Endodermal cell (in vitro differentiated cells): ENCODE measurements around the gene RAB7B. TPM values are rescaled to one million over a fixed set of nuclear protein-coding genes. Genes with fewer than 3 reads are reported as not detected.

Experiments
- DNase-seq: peaks from one replicate; pipeline ENCODE4 v3.0.0-alpha.2; 2017
- H3K27ac ChIP-seq: 2 replicates; pipeline ENCODE4 v1.5.1; 2013; ENCODE audit warnings: mild to moderate bottlenecking, low read depth, low read length, moderate library complexity
- H3K27me3 ChIP-seq: 2 replicates; pipeline ENCODE4 v1.6.1; 2013; ENCODE audit warnings: mild to moderate bottlenecking, low read length, moderate library complexity; ENCODE audit not compliant: insufficient read depth, control insufficient read depth, poor library complexity, severe bottlenecking
- H3K36me3 ChIP-seq: 2 replicates; pipeline ENCODE4 v1.7.0; 2013; ENCODE audit warnings: mild to moderate bottlenecking, low read length, moderate library complexity; ENCODE audit not compliant: control insufficient read depth, insufficient read depth
- H3K4me1 ChIP-seq: one replicate; pipeline ENCODE4 v1.7.0; 2013; ENCODE audit warnings: low read length; ENCODE audit not compliant: control insufficient read depth, insufficient read depth
- H3K4me3 ChIP-seq: 2 replicates; pipeline ENCODE4 v1.5.1; 2013; ENCODE audit warnings: mild to moderate bottlenecking, low read length, moderate library complexity
- H3K9ac ChIP-seq: 2 replicates; pipeline ENCODE4 v1.6.1; 2013; ENCODE audit warnings: mild to moderate bottlenecking, low read length, moderate library complexity; ENCODE audit not compliant: poor library complexity, severe bottlenecking; ENCODE audit errors: extremely low read depth
- H3K9me3 ChIP-seq: 2 replicates; pipeline ENCODE4 v1.6.1; 2013; ENCODE audit warnings: mild to moderate bottlenecking, low read length, moderate library complexity; ENCODE audit not compliant: control insufficient read depth
- H3K27ac Mint-ChIP-seq: 2 replicates; pipeline ENCODE4 v1.8.0; 2020; ENCODE audit warnings: mixed read lengths
- H3K27me3 Mint-ChIP-seq: 2 replicates; pipeline ENCODE4 v1.8.0; 2021; ENCODE audit warnings: mild to moderate bottlenecking, mixed read lengths; ENCODE audit not compliant: insufficient read depth
- H3K36me3 Mint-ChIP-seq: 2 replicates; pipeline ENCODE4 v1.8.0; 2020; ENCODE audit warnings: low read depth, mixed read lengths
- H3K4me1 Mint-ChIP-seq: 2 replicates; pipeline ENCODE4 v1.8.0; 2020; ENCODE audit warnings: mixed read lengths
- H3K4me3 Mint-ChIP-seq: 2 replicates; pipeline ENCODE4 v1.8.0; 2020; ENCODE audit warnings: mild to moderate bottlenecking, moderate library complexity, mixed read lengths
- H3K9me3 Mint-ChIP-seq: 2 replicates; pipeline ENCODE4 v1.8.0; 2020; ENCODE audit warnings: mild to moderate bottlenecking, mixed read lengths
- WGBS, 2 experiments: methylation state at CpG; one replicate each; pipeline versions ENCODE4 v1.1.5 to v1.1.7; 2013; ENCODE audit warnings: missing lambda C conversion rate in 2 of 2, mixed read lengths in 1 of 2; ENCODE audit not compliant: insufficient coverage in 1 of 2, insufficient read length in 1 of 2; 5-methylcytosine and 5-hydroxymethylcytosine counted together
- total RNA-seq, 2 donors: library from RNA; stranded (reverse); fragmentation: NEBNext Ultra II Directional in 1 of 2; extraction: Animal tissue kit (Norgen Biotek cat#: 25700) in 1 of 2; gene quantifications; 2 replicates in 1 of 2; 3 replicates in 1 of 2; pipeline ENCODE4 v1.2.1, GENCODE V29; 2021
- TF ChIP-seq, protein P1 (sequence below): fragments of 200-600 bp; sonication (generic); conservative IDR thresholded peaks from 2 replicates; pipeline ENCODE4 v1.5.0; 2021; ENCODE audit warnings: antibody characterized with exemption, mild to moderate bottlenecking

Gene RAB7B
- total RNA-seq, 2 donors from 2014 or later = not detected

DNA sequence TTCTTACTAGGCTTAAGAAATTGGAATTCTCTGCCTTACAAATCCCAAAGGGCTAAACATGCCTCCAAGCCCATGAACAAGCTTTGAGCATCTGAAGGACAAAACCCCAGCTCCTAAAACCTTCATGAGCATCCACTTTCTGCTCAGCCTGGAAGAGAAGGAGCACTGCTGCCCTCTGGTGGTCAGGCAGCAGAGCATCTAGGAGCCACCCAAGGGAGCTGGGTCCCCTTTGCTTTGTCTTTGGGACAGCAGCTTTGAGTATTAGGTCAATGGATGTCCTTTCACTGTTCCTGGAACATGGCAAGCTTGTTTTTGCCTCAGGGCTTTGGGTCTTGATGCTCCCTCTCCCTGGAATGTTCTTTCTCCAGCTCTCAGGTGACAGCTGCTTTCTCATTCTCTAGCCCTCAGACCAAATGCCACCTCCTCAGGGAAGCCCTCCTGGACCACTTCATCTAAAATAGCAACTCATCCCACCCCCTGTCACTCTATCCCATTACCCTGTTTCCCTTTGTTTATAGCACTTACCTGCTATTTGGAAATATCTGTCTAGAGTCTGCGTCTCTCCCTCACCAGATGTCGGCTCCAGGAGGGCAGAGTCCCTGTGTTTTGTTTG is 25.7 kb downstream of the RAB7B start:
- H3K27me3 ChIP-seq = no peaks in the 10 kb centered on the region
- DNase-seq = peak; percentile 92
- Mint-ChIP-seq H3K4me1 (peaks cover 8% of the 10 kb centered on the region), H3K4me3 (no peak overlapping the region), H3K9me3 (peaks cover 6% of the 10 kb centered on the region), H3K27ac (peak overlapping the region; percentile 30), H3K27me3 (peaks cover 1% of the 10 kb centered on the region), H3K36me3 (no peaks in the 10 kb centered on the region)
- no peak overlapping the region for H3K9ac ChIP-seq
- no peak overlapping the region for H3K27ac ChIP-seq
- no peak overlapping the region for H3K4me3 ChIP-seq
- H3K9me3 ChIP-seq = no peaks in the 10 kb centered on the region
- peaks cover 8% of the 10 kb centered on the region for H3K4me1 ChIP-seq
- no peaks in the 10 kb centered on the region for H3K36me3 ChIP-seq
- TF ChIP-seq, protein P1, sequence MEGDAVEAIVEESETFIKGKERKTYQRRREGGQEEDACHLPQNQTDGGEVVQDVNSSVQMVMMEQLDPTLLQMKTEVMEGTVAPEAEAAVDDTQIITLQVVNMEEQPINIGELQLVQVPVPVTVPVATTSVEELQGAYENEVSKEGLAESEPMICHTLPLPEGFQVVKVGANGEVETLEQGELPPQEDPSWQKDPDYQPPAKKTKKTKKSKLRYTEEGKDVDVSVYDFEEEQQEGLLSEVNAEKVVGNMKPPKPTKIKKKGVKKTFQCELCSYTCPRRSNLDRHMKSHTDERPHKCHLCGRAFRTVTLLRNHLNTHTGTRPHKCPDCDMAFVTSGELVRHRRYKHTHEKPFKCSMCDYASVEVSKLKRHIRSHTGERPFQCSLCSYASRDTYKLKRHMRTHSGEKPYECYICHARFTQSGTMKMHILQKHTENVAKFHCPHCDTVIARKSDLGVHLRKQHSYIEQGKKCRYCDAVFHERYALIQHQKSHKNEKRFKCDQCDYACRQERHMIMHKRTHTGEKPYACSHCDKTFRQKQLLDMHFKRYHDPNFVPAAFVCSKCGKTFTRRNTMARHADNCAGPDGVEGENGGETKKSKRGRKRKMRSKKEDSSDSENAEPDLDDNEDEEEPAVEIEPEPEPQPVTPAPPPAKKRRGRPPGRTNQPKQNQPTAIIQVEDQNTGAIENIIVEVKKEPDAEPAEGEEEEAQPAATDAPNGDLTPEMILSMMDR = peak; percentile 99
- WGBS, 2 experiments = 94 to 97% methylated on average over 2 of the region's 2 CpGs

DNA sequence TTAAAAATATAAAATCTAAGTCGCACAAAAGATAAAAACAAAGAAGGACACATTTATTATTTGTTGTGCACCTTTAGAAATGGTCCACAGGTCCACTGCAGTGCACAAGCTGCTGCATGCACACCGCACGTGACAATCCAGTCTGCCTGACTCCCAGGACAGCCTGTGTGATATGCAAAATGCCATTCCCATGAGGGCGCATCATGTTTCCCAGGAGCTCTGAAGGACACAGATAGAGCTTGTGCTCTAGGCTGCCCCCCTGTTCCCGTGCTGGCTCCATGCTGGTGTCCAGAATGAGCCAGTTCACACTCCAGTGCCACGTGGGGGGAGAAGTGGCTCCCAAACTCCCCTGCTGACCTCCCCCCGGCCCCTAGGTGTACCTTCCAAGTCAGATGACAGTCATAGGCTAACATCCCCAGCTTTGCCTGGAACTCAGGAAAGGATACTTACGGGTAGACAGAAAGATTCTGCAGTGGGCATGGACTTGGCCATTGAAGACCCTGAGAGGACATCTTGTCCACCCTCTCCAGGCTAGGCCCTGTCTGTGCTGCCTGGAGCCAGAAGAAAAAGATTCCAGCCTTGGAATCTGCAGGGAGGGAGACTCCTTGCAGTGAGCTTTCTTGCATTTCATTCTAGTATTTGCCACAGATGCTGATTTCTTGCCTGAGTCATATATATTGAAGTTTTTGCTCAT is 26.3 kb downstream of the RAB7B start:
- peaks cover 1% of the 10 kb centered on the region for H3K27me3 Mint-ChIP-seq
- peaks cover 8% of the 10 kb centered on the region for H3K4me1 Mint-ChIP-seq
- Histone ChIP-seq H3K9me3 (no peaks in the 10 kb centered on the region), H3K4me3 (no peak overlapping the region), H3K9ac (no peak overlapping the region), H3K36me3 (no peaks in the 10 kb centered on the region), H3K4me1 (peaks cover 8% of the 10 kb centered on the region), H3K27ac (no peak overlapping the region), H3K27me3 (no peaks in the 10 kb centered on the region)
- TF ChIP-seq, protein P1 = no peak
- peak; percentile 81 for DNase-seq
- WGBS, 2 experiments = 66 to 75% methylated on average over 8 of the region's 8 CpGs
- no peaks in the 10 kb centered on the region for H3K36me3 Mint-ChIP-seq
- H3K27ac Mint-ChIP-seq = peak overlapping the region; percentile 30
- no peak overlapping the region for H3K4me3 Mint-ChIP-seq
- peaks cover 5% of the 10 kb centered on the region for H3K9me3 Mint-ChIP-seq

DNA sequence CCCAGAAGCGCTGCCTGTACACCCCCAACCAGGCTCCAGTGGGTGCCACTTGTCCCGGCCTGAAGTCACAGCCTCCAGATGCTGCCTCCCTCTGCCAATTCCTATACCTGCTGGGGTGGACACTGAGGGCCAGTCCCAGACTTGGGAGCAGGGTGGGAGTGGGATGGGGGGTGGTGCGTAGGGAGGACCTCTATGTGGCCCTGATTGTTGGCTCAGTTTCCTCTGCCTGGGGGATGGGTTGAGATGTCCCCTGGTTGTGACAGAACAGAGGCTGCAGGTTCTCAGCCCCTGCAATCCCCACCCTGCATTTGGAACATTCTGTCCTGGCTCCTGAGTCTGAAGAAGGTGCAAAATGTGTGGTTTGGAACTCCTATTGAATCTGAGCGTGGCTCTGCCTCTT is 27.2 kb downstream of the RAB7B start:
- no peak for DNase-seq
- Mint-ChIP-seq H3K27ac (peak overlapping the region; percentile 83), H3K4me3 (no peak overlapping the region), H3K36me3 (no peaks in the 10 kb centered on the region), H3K4me1 (peaks cover 8% of the 10 kb centered on the region), H3K9me3 (peaks cover under 1% of the 10 kb centered on the region), H3K27me3 (peaks cover 1% of the 10 kb centered on the region)
- no peak overlapping the region for H3K4me3 ChIP-seq
- 79 to 83% methylated on average over 1 to 4 of the region's 4 CpGs for WGBS, 2 experiments
- H3K9me3 ChIP-seq = no peaks in the 10 kb centered on the region
- peaks cover 8% of the 10 kb centered on the region for H3K4me1 ChIP-seq
- no peaks in the 10 kb centered on the region for H3K27me3 ChIP-seq
- peak overlapping the region; percentile 11 for H3K27ac ChIP-seq
- TF ChIP-seq, protein P1 = no peak
- no peak overlapping the region for H3K9ac ChIP-seq
- H3K36me3 ChIP-seq = no peaks in the 10 kb centered on the region
